A549 (cell line): Measurements from ENCODE around the gene MVD.

ENCODE experiments used
- CEBPB ChIP-seq, 2 experiments: fragments of >200 bp in 1 of 2; sonication (Bioruptor Twin) in 1 of 2; formaldehyde crosslinking in 1 of 2; IDR thresholded peaks; 2 replicates each; pipeline ENCODE4 v1.6.1; 2012 to 2016
- CTCF ChIP-seq: fragments of >200 bp; sonication (Bioruptor Twin); formaldehyde crosslinking; IDR thresholded peaks from 3 replicates; pipeline ENCODE4 v1.5.1; 2016
- HDAC2 ChIP-seq: fragments of 200-600 bp; sonication (generic); IDR thresholded peaks from 2 replicates; pipeline ENCODE4 v1.6.1; 2016
- JUNB ChIP-seq: fragments of >200 bp; sonication (Bioruptor Twin); formaldehyde crosslinking; IDR thresholded peaks from 2 replicates; pipeline ENCODE4 v1.6.1; 2016
- KDM5A ChIP-seq: fragments of 200-600 bp; sonication (generic); IDR thresholded peaks from 2 replicates; pipeline ENCODE4 v1.6.1; 2016; ENCODE audit warnings: antibody characterized with exemption, mild to moderate bottlenecking
- POLR2A ChIP-seq: IDR thresholded peaks from 2 replicates; pipeline ENCODE4 v1.6.1; 2012; ENCODE audit warnings: mild to moderate bottlenecking, low read length
- RAD21 ChIP-seq, 2 experiments: fragments of >200 bp in 1 of 2; sonication (Bioruptor Twin) in 1 of 2; formaldehyde crosslinking in 1 of 2; IDR thresholded peaks in 1 of 2; conservative IDR thresholded peaks in 1 of 2; 2 replicates in 1 of 2; 3 replicates in 1 of 2; pipeline ENCODE4 v1.6.1; 2012 to 2018; ENCODE audit warnings: inconsistent platforms in 1 of 2
- RFX5 ChIP-seq: fragments of 450-650 bp; IDR thresholded peaks from 2 replicates; pipeline ENCODE4 v1.7.1; 2014; ENCODE audit warnings: antibody characterized with exemption, mild to moderate bottlenecking, moderate library complexity
- SMC3 ChIP-seq: fragments of >200 bp; sonication (Bioruptor Twin); formaldehyde crosslinking; IDR thresholded peaks from 3 replicates; pipeline ENCODE4 v1.6.1; 2018; ENCODE audit warnings: inconsistent platforms
- TP53 ChIP-seq: fragments of 250-450 bp; sonication (Bioruptor Pico); IDR thresholded peaks from 2 replicates; pipeline ENCODE4 v1.5.0; 2021; ENCODE audit warnings: mild to moderate bottlenecking, moderate library complexity
- ZC3H11A ChIP-seq: fragments of 450-650 bp; IDR thresholded peaks from 2 replicates; pipeline ENCODE4 v1.6.1; 2014; ENCODE audit warnings: antibody characterized with exemption, mild to moderate bottlenecking
- TF ChIP-seq, protein P1 (sequence below): fragments of 150-350 bp; IDR thresholded peaks from 2 replicates; pipeline ENCODE4 v1.6.1; 2014; ENCODE audit warnings: low read depth, mild to moderate bottlenecking, low read length
- TF ChIP-seq, protein P2 (sequence below): fragments of 450-650 bp; IDR thresholded peaks from 2 replicates; pipeline ENCODE4 v1.6.1; 2014; ENCODE audit warnings: antibody characterized with exemption
- TF ChIP-seq, protein P3 (sequence below): fragments of 250-450 bp; sonication (Bioruptor Pico); IDR thresholded peaks from 2 replicates; pipeline ENCODE4 v1.5.0; 2021; ENCODE audit warnings: mild to moderate bottlenecking, moderate library complexity, borderline replicate concordance

DNA sequence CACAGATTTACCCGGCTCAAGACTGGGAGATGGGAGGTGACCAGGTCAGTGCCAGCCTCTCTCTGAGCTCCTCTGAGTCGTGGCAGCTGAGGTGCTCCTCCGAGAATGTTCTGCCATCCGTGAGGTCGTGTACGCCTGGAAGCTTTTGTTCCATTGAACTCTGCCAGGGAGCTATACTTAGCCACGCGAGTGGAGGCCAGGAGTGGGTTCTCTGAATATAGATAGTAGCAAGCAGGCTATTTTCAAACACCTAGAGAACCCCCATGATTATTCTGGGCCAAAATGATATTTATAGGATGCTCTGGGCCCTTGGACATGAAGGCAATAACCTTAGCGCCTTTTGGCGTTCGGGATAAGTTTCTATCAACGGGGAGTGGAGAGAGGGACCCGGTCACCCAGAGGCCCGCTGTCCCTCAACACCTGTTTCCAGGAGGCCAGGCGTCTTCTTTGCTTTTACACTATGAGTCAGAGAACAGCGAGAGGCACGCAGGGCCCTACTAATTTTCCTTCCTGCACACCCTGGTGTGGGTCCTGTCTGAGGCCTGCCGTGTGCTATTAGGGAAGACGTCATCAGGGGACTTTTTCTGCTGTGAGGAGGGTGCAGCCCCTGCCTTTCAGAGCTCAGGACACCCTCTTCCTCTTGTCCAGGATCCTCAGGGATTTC is 11.0 kb upstream of the MVD start:
- TF ChIP-seq, protein P1, sequence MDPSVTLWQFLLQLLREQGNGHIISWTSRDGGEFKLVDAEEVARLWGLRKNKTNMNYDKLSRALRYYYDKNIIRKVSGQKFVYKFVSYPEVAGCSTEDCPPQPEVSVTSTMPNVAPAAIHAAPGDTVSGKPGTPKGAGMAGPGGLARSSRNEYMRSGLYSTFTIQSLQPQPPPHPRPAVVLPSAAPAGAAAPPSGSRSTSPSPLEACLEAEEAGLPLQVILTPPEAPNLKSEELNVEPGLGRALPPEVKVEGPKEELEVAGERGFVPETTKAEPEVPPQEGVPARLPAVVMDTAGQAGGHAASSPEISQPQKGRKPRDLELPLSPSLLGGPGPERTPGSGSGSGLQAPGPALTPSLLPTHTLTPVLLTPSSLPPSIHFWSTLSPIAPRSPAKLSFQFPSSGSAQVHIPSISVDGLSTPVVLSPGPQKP: no peak
- TF ChIP-seq RFX5 (no peak), SMC3 (no peak), CTCF (no peak), HDAC2 (no peak), RAD21 (conservative IDR thresholded peaks at IDR 0.05 in 1 of 2, IDR thresholded peaks at IDR 0.05 in 1 of 2) (no peak), JUNB (no peak), ZC3H11A (no peak), TP53 (no peak), CEBPB (IDR thresholded peaks at IDR 0.05) (no peak), KDM5A (no peak), POLR2A (no peak)
- TF ChIP-seq, protein P2, sequence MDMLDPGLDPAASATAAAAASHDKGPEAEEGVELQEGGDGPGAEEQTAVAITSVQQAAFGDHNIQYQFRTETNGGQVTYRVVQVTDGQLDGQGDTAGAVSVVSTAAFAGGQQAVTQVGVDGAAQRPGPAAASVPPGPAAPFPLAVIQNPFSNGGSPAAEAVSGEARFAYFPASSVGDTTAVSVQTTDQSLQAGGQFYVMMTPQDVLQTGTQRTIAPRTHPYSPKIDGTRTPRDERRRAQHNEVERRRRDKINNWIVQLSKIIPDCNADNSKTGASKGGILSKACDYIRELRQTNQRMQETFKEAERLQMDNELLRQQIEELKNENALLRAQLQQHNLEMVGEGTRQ: no peak
- TF ChIP-seq, protein P3, sequence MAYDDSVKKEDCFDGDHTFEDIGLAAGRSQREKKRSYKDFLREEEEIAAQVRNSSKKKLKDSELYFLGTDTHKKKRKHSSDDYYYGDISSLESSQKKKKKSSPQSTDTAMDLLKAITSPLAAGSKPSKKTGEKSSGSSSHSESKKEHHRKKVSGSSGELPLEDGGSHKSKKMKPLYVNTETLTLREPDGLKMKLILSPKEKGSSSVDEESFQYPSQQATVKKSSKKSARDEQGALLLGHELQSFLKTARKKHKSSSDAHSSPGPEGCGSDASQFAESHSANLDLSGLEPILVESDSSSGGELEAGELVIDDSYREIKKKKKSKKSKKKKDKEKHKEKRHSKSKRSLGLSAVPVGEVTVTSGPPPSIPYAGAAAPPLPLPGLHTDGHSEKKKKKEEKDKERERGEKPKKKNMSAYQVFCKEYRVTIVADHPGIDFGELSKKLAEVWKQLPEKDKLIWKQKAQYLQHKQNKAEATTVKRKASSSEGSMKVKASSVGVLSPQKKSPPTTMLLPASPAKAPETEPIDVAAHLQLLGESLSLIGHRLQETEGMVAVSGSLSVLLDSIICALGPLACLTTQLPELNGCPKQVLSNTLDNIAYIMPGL (CRISPR knock-in tag): no peak
